Body of pancreas (tissue), 4 donors: ENCODE measurements around the gene INHA. TPM values are rescaled to one million over a fixed set of nuclear protein-coding genes. Genes with fewer than 3 reads are reported as not detected.

ENCODE experiments used
- ATAC-seq: fragments of 150-250 bp; one replicate; pipeline ENCODE4 v1.9.1; 2016
- DNase-seq, 4 donors: peaks; one replicate each; pipeline ENCODE4 v3.0.0-alpha.2; 2019
- H3K27ac ChIP-seq, 4 donors: fragments of 200-600 bp; sonication (generic); 1 replicate in 3 of 4; 2 replicates in 1 of 4; pipeline versions ENCODE4 v1.5.1 to v1.6.1; 2016 to 2019; ENCODE audit warnings: mild to moderate bottlenecking in 1 of 4, mixed read lengths in 1 of 4, moderate library complexity in 1 of 4
- H3K27me3 ChIP-seq, 2 donors: fragments of 200-600 bp; sonication (generic); one replicate each; pipeline ENCODE4 v1.6.0; 2016; ENCODE audit warnings: mild to moderate bottlenecking in 1 of 2
- H3K36me3 ChIP-seq, 2 donors: fragments of 200-600 bp; sonication (generic); replicated peaks in 1 of 2; 2 replicates each; pipeline ENCODE4 v1.5.1; 2016; ENCODE audit warnings: low read depth in 2 of 2; ENCODE audit not compliant: insufficient read depth in 1 of 2
- H3K4me1 ChIP-seq: fragments of 200-600 bp; sonication (generic); one replicate; pipeline ENCODE4 v1.6.0; 2016
- H3K4me3 ChIP-seq, 2 donors: fragments of 200-600 bp; sonication (generic); 1 replicate in 1 of 2; 2 replicates in 1 of 2; pipeline ENCODE4 v1.5.1; 2016 to 2019
- H3K9me3 ChIP-seq, 3 donors: fragments of 200-600 bp; sonication (generic); 1 replicate in 2 of 3; 2 replicates in 1 of 3; pipeline ENCODE4 v1.5.1; 2016
- POLR2A ChIP-seq, 3 donors: fragments of 450-650 bp; IDR thresholded peaks; one replicate each; pipeline ENCODE4 v1.6.1; 2016; ENCODE audit warnings: antibody characterized with exemption in 3 of 3, mild to moderate bottlenecking in 2 of 3
- WGBS, 2 donors: methylation state at CpG; one replicate each; pipeline ENCODE4 v1.1.5; 2017; 5-methylcytosine and 5-hydroxymethylcytosine counted together
- intact Hi-C: fragments of 100-400 bp; cut with DNase I; formaldehyde crosslinking; loops from one replicate; pipeline ENCODE4 v1.15.1; 2023
- microRNA-seq, 2 donors: library from miRNA; unstranded; fragments of <30 nt; microRNA quantifications; one replicate each; pipeline ENCODE4, GENCODE V29; 2016; ENCODE audit warnings: borderline number of aligned reads in 2 of 2, borderline replicate concordance in 2 of 2
- small RNA-seq: library from RNA; depleted of rRNA; stranded (forward); fragments of <200 nt; gene quantifications from one replicate; pipeline ENCODE3, GENCODE V24; 2016
- total RNA-seq, 2 donors: library from RNA; depleted of rRNA; stranded (reverse); fragments of >200 nt; gene quantifications; one replicate each; pipeline ENCODE4 v1.1.0, GENCODE V29; 2016
- TF ChIP-seq, protein P1 (sequence below), 7 experiments: fragments of 450-650 bp in 4 of 7; fragments of 200-600 bp in 3 of 7; sonication (generic) in 3 of 7; IDR thresholded peaks; one replicate each; pipeline ENCODE4 v1.5.1; 2016 to 2019; ENCODE audit warnings: antibody characterized with exemption in 7 of 7

Gene INHA
- total RNA-seq, 2 donors from 2014 or later = 0.66 to 1.6 TPM

DNA sequence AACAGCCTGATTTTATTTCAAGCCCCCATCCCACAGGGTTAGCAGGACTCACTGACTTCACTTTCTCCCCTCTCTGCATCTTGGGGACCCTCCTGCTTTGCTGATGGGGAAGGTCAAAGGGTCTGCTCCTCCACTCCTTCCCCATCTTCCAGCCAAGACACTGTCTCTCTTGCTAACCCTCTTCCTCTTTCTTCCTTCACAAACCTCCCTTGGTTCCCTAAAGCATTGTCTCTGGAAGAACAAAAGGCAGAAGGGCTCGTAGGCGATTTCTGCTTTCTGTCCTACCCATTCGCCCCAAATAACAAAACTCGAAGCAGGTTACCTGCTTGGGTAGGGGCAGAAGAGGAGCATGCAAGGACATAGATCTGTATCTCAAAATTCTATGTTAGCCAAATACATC is 49.8 kb downstream of the INHA start:
- 71 to 76% methylated on average over 4 of the region's 4 CpGs for whole genome bisulfite sequencing, 2 donors
- Histone ChIP-seq H3K27ac (no peak overlapping the region), H3K27me3 (no peaks in the 10 kb centered on the region), H3K36me3 (no peaks in the 10 kb centered on the region), H3K4me3 (no peak overlapping the region), H3K4me1 (peaks cover 11% of the 10 kb centered on the region), H3K9me3 (no peaks in the 10 kb centered on the region)
- TF ChIP-seq, protein P1, sequence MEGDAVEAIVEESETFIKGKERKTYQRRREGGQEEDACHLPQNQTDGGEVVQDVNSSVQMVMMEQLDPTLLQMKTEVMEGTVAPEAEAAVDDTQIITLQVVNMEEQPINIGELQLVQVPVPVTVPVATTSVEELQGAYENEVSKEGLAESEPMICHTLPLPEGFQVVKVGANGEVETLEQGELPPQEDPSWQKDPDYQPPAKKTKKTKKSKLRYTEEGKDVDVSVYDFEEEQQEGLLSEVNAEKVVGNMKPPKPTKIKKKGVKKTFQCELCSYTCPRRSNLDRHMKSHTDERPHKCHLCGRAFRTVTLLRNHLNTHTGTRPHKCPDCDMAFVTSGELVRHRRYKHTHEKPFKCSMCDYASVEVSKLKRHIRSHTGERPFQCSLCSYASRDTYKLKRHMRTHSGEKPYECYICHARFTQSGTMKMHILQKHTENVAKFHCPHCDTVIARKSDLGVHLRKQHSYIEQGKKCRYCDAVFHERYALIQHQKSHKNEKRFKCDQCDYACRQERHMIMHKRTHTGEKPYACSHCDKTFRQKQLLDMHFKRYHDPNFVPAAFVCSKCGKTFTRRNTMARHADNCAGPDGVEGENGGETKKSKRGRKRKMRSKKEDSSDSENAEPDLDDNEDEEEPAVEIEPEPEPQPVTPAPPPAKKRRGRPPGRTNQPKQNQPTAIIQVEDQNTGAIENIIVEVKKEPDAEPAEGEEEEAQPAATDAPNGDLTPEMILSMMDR (IDR thresholded peaks at IDR 0.05) = no peak
- no peak for TF ChIP-seq POLR2A (IDR thresholded peaks at IDR 0.05)
- intact Hi-C loops = no loop called here
- no peak for ATAC-seq
- no peak for DNase-seq

GRCh38 chr2:219622472-219622871 is 50.4 kb downstream of the INHA start:
- peaks cover 13% of the 10 kb centered on the region for H3K4me1 ChIP-seq
- intact Hi-C loops = no loop called here
- no peak overlapping the region for H3K4me3 ChIP-seq
- H3K27ac ChIP-seq = no peak overlapping the region
- no peak for TF ChIP-seq POLR2A (IDR thresholded peaks at IDR 0.05)
- TF ChIP-seq, protein P1 (IDR thresholded peaks at IDR 0.05) = no peak
- DNase-seq (no peak), ATAC-seq (no peak)
- H3K27me3 ChIP-seq = no peaks in the 10 kb centered on the region
- no peaks in the 10 kb centered on the region for H3K36me3 ChIP-seq
- no peaks in the 10 kb centered on the region for H3K9me3 ChIP-seq
- 82 to 100% methylated on average over 2 of the region's 2 CpGs for WGBS, 2 donors

DNA sequence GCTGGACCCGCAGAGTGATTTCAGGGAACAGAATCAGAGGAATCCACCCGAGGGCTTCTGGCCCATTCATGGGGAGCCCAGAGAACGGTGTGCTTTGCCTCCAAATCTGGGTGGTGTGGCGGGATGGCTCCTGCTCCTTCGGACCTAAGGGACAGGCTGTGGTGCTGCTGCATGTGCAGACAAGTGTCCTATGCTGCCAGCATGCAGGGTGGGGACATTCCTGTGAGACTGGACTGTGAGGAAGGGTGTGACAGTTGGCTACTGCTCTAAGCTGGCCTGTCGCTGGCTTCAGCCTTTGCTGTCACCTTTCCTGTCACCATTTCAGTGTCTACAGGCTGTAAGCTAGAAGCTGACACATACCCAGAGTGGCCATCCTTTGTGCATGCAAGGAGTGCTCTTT is 52.5 kb downstream of the INHA start:
- Histone ChIP-seq H3K4me3 (no peak overlapping the region), H3K27me3 (no peaks in the 10 kb centered on the region), H3K4me1 (peaks cover 16% of the 10 kb centered on the region), H3K9me3 (no peaks in the 10 kb centered on the region), H3K27ac (no peak overlapping the region), H3K36me3 (no peaks in the 10 kb centered on the region)
- TF ChIP-seq, protein P1 (IDR thresholded peaks at IDR 0.05) = no peak
- no peak for TF ChIP-seq POLR2A (IDR thresholded peaks at IDR 0.05)
- 51 to 73% methylated on average over 3 to 6 of the region's 6 CpGs for WGBS, 2 donors
- no peak for DNase-seq
- intact Hi-C loops = no loop called here
- ATAC-seq = no peak

DNA sequence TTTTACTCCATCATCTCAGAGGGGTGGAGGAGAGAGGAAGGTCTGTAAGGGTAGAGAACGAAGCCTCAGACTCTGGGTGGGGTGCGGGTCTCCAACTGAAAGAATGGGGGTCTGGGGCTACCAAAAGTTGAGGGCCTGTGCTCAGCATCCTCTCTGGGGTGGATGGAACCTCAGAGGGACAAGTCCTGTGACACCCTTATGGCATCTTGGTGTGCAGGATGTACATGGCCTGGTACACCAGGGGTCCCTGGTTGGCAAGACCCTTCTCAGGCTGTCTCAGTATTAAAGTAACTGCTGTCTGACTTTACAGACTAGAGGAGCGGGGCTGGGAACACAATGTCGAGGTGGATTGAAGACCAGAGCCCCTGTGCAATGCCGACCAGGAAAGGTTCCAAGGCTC is 53.1 kb downstream of the INHA start:
- Histone ChIP-seq H3K27me3 (no peaks in the 10 kb centered on the region), H3K4me1 (peaks cover 16% of the 10 kb centered on the region), H3K36me3 (no peaks in the 10 kb centered on the region), H3K27ac (no peak overlapping the region), H3K4me3 (no peak overlapping the region), H3K9me3 (no peaks in the 10 kb centered on the region)
- no peak for DNase-seq
- TF ChIP-seq, protein P1 (IDR thresholded peaks at IDR 0.05) = no peak
- no peak for TF ChIP-seq POLR2A (IDR thresholded peaks at IDR 0.05)
- no peak for ATAC-seq
- WGBS, 2 donors = 90 to 93% methylated on average over 5 of the region's 5 CpGs
- intact Hi-C loops = no loop called here

Small RNA genes lying within 50 kb of the gene (microRNA-seq; reads per million reads assigned to microRNA genes)
- gene MIR3132 = 0 reads per million in 2 donors

Small RNA genes lying within 50 kb of the gene (small RNA-seq; reads per million reads assigned to genes)
- gene MIR3132 (not detected), gene RN7SKP213 (not detected)

Other genes starting within 250 kb of the INHA start
- not detected for gene RESP18, start 239.6 kb upstream of the INHA start, total RNA-seq
- 10 to 100 TPM; 18.4 to 24.7 TPM for gene DNPEP, start 184.4 kb upstream of the INHA start, total RNA-seq
- gene DES, start 153.9 kb upstream of the INHA start, total RNA-seq = 10 to 100 TPM; 12.7 to 23.1 TPM
- 1 to 10 TPM; 2.9 to 3.6 TPM for gene SPEG, start 137.5 kb upstream of the INHA start, total RNA-seq
- gene GMPPA, start 73.4 kb upstream of the INHA start, total RNA-seq = 10 to 100 TPM; 40.5 to 57.4 TPM
- gene ASIC4, start 57.8 kb upstream of the INHA start, total RNA-seq = not detected
- gene CHPF, start 28.5 kb upstream of the INHA start, total RNA-seq = 100 to 1,000 TPM; 115 to 232 TPM
- 1 to 10 TPM; 3.3 to 5.7 TPM for gene TMEM198, start 28.3 kb upstream of the INHA start, total RNA-seq
- gene OBSL1, start 771 bp upstream of the INHA start, total RNA-seq = 100 to 1,000 TPM; 119 to 185 TPM
- 10 to 100 TPM in 1 of 2 donors, 1 to 10 TPM in 1; 9.6 to 18.1 TPM for gene STK11IP, start 25.5 kb downstream of the INHA start, total RNA-seq
- 10 to 100 TPM in 1 of 2 donors, 1 to 10 TPM in 1; 2.6 to 10.9 TPM for gene SLC4A3, start 55.3 kb downstream of the INHA start, total RNA-seq